K562 (cell line): ENCODE measurements around the gene SERPINE2. TPM values are rescaled to one million over a fixed set of nuclear protein-coding genes. Genes with fewer than 3 reads are reported as not detected.

Source experiments
- ATAC-seq: fragments of 200-7000 bp; cut with Tn5 transposase; 3 replicates; pipeline ENCODE4 v1.9.1; 2020; ENCODE audit warnings: moderate library complexity
- BruUV-seq: library from RNA; stranded (reverse); fragments of 400-500 nt; replicated peaks from 2 replicates; lab custom pipeline; 2021; lab: Mats Ljungman, UMichigan
- CTCF ChIA-PET: fragments of 300-600 bp; formaldehyde crosslinking; extraction: SDS; loops from one replicate; lab custom pipeline; 2021; ENCODE audit warnings: low intra/inter-chr PET ratio; lab: Yijun Ruan, JAX
- POLR2A ChIA-PET: fragments of 300-600, 350-650 bp; sonication (Branson Sonifier 250); formaldehyde crosslinking; extraction: SDS; loops from one replicate; lab custom pipeline; 2021; ENCODE audit warnings: antibody characterized with exemption, inconsistent platforms; lab: Yijun Ruan, JAX
- DNase-seq, 4 experiments: peaks; one replicate each; pipeline versions ENCODE4 v3.0.0 to v3.0.0-alpha.2; 2011 to 2018; ENCODE audit warnings: low spot score in 3 of 4, mixed read lengths in 3 of 4; ENCODE audit errors: extremely low read depth in 1 of 4
- FAIRE-seq: peaks from 2 replicates; lab custom pipeline; 2011; peaks lifted over from hg19 to GRCh38; lab: Jason Lieb, UNC
- H2AFZ ChIP-seq: 2 replicates; pipeline ENCODE4 v1.6.0; 2011; ENCODE audit warnings: low read depth, low read length, control low read depth, inconsistent platforms
- H3K27ac ChIP-seq: fragments of 200-600 bp; 3 replicates; pipeline ENCODE4 v1.8.0; 2011; ENCODE audit warnings: low read depth, mild to moderate bottlenecking, control low read depth, inconsistent platforms, low read length, moderate library complexity, mixed read lengths; ENCODE audit errors: extremely low read depth
- H3K27me3 ChIP-seq, 2 experiments: fragments of 300-600 bp in 1 of 2; 2 replicates in 1 of 2; 3 replicates in 1 of 2; pipeline versions ENCODE4 v1.6.0 to v1.8.0; 2011; ENCODE audit warnings: inconsistent platforms in 2 of 2, low read length in 2 of 2, mild to moderate bottlenecking in 1 of 2, mixed read lengths in 1 of 2, moderate library complexity in 1 of 2; ENCODE audit not compliant: control insufficient read depth in 2 of 2, insufficient read depth in 2 of 2
- H3K36me3 ChIP-seq: fragments of 300-600 bp; 3 replicates; pipeline ENCODE4 v1.8.0; 2011; ENCODE audit warnings: mild to moderate bottlenecking, low read length, inconsistent platforms; ENCODE audit not compliant: control insufficient read depth, insufficient read depth
- H3K4me1 ChIP-seq, 2 experiments: fragments of 200-600 bp in 1 of 2; replicated peaks in 1 of 2; 2 replicates in 1 of 2; 3 replicates in 1 of 2; pipeline versions ENCODE4 v1.5.1 to v1.8.0; 2011; ENCODE audit warnings: inconsistent platforms in 2 of 2, low read length in 2 of 2, mild to moderate bottlenecking in 1 of 2, mixed read lengths in 1 of 2, moderate library complexity in 1 of 2; ENCODE audit not compliant: control insufficient read depth in 2 of 2, insufficient read depth in 2 of 2
- H3K4me2 ChIP-seq: 2 replicates; pipeline ENCODE4 v1.6.1; 2011; ENCODE audit warnings: low read length, control low read depth, inconsistent platforms, mixed read lengths; ENCODE audit not compliant: insufficient read depth
- H3K4me3 ChIP-seq: fragments of 200-600 bp; sonication (generic), shearing (Covaris generic); 2 replicates; pipeline ENCODE4 v1.5.1; 2016; ENCODE audit warnings: control low read depth, inconsistent platforms
- H3K79me2 ChIP-seq: fragments of 200-600 bp; 3 replicates; pipeline ENCODE4 v1.8.0; 2011; ENCODE audit warnings: low read length, inconsistent platforms; ENCODE audit not compliant: control insufficient read depth, insufficient read depth
- H3K9ac ChIP-seq, 2 experiments: 2 replicates each; pipeline versions ENCODE4 v1.6.0 to v1.6.1; 2011; ENCODE audit warnings: low read depth in 2 of 2, low read length in 2 of 2, control low read depth in 1 of 2, inconsistent platforms in 1 of 2, mild to moderate bottlenecking in 1 of 2, mixed read lengths in 1 of 2; ENCODE audit not compliant: insufficient read depth in 1 of 2
- H3K9me1 ChIP-seq: one replicate; pipeline ENCODE4 v1.6.0; 2011; ENCODE audit warnings: inconsistent platforms, mild to moderate bottlenecking, low read length, moderate library complexity; ENCODE audit not compliant: control insufficient read depth, insufficient read depth
- H3K9me3 ChIP-seq: replicated peaks from 2 replicates; pipeline ENCODE4 v1.5.1; 2011; ENCODE audit warnings: low read depth, low read length, inconsistent platforms; ENCODE audit not compliant: control insufficient read depth, insufficient read depth
- H4K20me1 ChIP-seq: replicated peaks from 2 replicates; pipeline ENCODE4 v1.6.1; 2011; ENCODE audit warnings: low read length, inconsistent platforms, mixed read lengths; ENCODE audit not compliant: control insufficient read depth, insufficient read depth
- ARNT ChIP-seq, 2 experiments: fragments of 450-650 bp; IDR thresholded peaks; 2 replicates each; pipeline ENCODE4 v1.6.1; 2016; ENCODE audit warnings: mild to moderate bottlenecking in 1 of 2
- CC2D1A ChIP-seq: fragments of 450-650 bp; IDR thresholded peaks from 2 replicates; pipeline ENCODE4 v1.6.1; 2017; ENCODE audit warnings: mild to moderate bottlenecking
- HDAC1 ChIP-seq, 2 experiments: fragments of 450-650 bp; IDR thresholded peaks; 2 replicates each; pipeline ENCODE4 v1.6.1; 2016 to 2017; ENCODE audit warnings: inconsistent platforms in 1 of 2, mild to moderate bottlenecking in 1 of 2, moderate library complexity in 1 of 2
- HDGF ChIP-seq: fragments of 450-650 bp; IDR thresholded peaks from 2 replicates; pipeline ENCODE4 v1.6.1; 2016
- HNRNPK ChIP-seq: fragments of 200-400 bp; formaldehyde crosslinking; IDR thresholded peaks from one replicate; pipeline ENCODE4 v1.6.1; 2018; ENCODE audit warnings: mild to moderate bottlenecking, low read depth, low read length; ENCODE audit not compliant: poor library complexity, severe bottlenecking
- PRPF4 ChIP-seq: fragments of 200-400 bp; formaldehyde crosslinking; IDR thresholded peaks from one replicate; pipeline ENCODE4 v1.6.1; 2017; ENCODE audit warnings: low read length, low read depth, mild to moderate bottlenecking; ENCODE audit not compliant: insufficient read depth, poor library complexity, severe bottlenecking
- RAD21 ChIP-seq, 2 experiments: fragments of 250-450 bp in 1 of 2; fragments of 450-650 bp in 1 of 2; sonication (Bioruptor Pico) in 1 of 2; formaldehyde crosslinking in 1 of 2; IDR thresholded peaks in 1 of 2; conservative IDR thresholded peaks in 1 of 2; 2 replicates each; pipeline versions ENCODE4 v1.4.0 to v1.8.0; 2020 to 2022; ENCODE audit warnings: mild to moderate bottlenecking in 2 of 2, moderate library complexity in 1 of 2
- RBM17 ChIP-seq: fragments of 200-400 bp; formaldehyde crosslinking; IDR thresholded peaks from 2 replicates; pipeline ENCODE4 v1.6.1; 2017; ENCODE audit warnings: low read depth, mild to moderate bottlenecking, low read length, borderline replicate concordance
- SIX5 ChIP-seq, 2 experiments: IDR thresholded peaks; 2 replicates each; pipeline ENCODE4 v1.6.1; 2011; ENCODE audit warnings: low read length in 2 of 2, borderline replicate concordance in 1 of 2, low read depth in 1 of 2, mild to moderate bottlenecking in 1 of 2, moderate library complexity in 1 of 2; ENCODE audit not compliant: insufficient read depth in 1 of 2
- ZBTB11 ChIP-seq, 3 experiments: fragments of 200-800 bp in 1 of 3; fragments of 250-450 bp in 1 of 3; fragments of 450-650 bp in 1 of 3; sonication (Bioruptor Pico) in 1 of 3; sonication (Bioruptor generic) in 1 of 3; formaldehyde crosslinking in 1 of 3; IDR thresholded peaks; 2 replicates each; pipeline versions ENCODE4 v1.6.1 to v1.8.0; 2016 to 2022; ENCODE audit warnings: mild to moderate bottlenecking in 2 of 3, missing genetic modification characterization in 2 of 3, missing compliant biosample characterization in 1 of 3, moderate library complexity in 1 of 3
- ZFP30 ChIP-seq: fragments of 250-450 bp; sonication (Bioruptor Pico); IDR thresholded peaks from 2 replicates; pipeline ENCODE4 v1.8.0; 2022; ENCODE audit warnings: moderate library complexity, mild to moderate bottlenecking, inconsistent platforms, borderline replicate concordance
- ZFX ChIP-seq: sonication (generic); formaldehyde crosslinking; IDR thresholded peaks from 2 replicates; pipeline ENCODE4 v1.8.0; 2022; ENCODE audit warnings: mild to moderate bottlenecking, missing genetic modification reagents, moderate library complexity
- ZNF12 ChIP-seq: sonication (generic); formaldehyde crosslinking; IDR thresholded peaks from 2 replicates; pipeline ENCODE4 v1.4.0; 2020; ENCODE audit warnings: mild to moderate bottlenecking, missing genetic modification reagents
- ZNF133 ChIP-seq: fragments of 250-450 bp; sonication (Bioruptor Pico); IDR thresholded peaks from 2 replicates; pipeline ENCODE4 v1.4.0; 2020; ENCODE audit warnings: mild to moderate bottlenecking
- whole genome bisulfite sequencing: fragments of 100-300 bp; shearing (Covaris generic); methylation state at CpG from one replicate; pipeline ENCODE4 v1.1.6; 2016; ENCODE audit warnings: low coverage, mixed read lengths; ENCODE audit not compliant: insufficient coverage; ENCODE audit errors: missing lambda C conversion rate; 5-methylcytosine and 5-hydroxymethylcytosine counted together
- in situ Hi-C: fragments of 300-500 bp; cut with MboI; formaldehyde crosslinking; loops from 4 replicates; pipeline ENCODE4 v1.15.0; 2018; ENCODE audit warnings: inconsistent platforms, mixed read lengths
- intact Hi-C: fragments of 100-400 bp; cut with micrococcal nuclease; formaldehyde crosslinking; loops from 2 replicates; pipeline ENCODE4 v1.14.2; 2022
- polyA plus RNA-seq, 8 experiments: library from polyadenylated mRNA; depleted of rRNA in 4 of 8; stranded (reverse) in 5 of 8; unstranded in 3 of 8; fragments of >200 nt; fragmentation: Nextera tagmentation in 2 of 8; fragmentation: Illumina TruSeq in 1 of 8; extraction: Ambion mirVana in 2 of 8; extraction: Trizol in 1 of 8; gene quantifications; 2 replicates each; pipeline versions ENCODE4 v1.2.1 to v1.2.3, GENCODE V29; 2011 to 2014; ENCODE audit warnings: inconsistent platforms in 1 of 8, missing spikeins in 1 of 8
- total RNA-seq, 7 experiments: library from RNA; depleted of rRNA in 6 of 7; stranded (reverse); fragments of >200 nt in 6 of 7; fragmentation: Illumina TruSeq in 2 of 7; extraction: Trizol in 2 of 7; gene quantifications; 2 replicates each; pipeline versions ENCODE4 v1.2.1 to v1.2.3, GENCODE V29; 2011 to 2021; ENCODE audit warnings: low replicate concordance in 1 of 7

SERPINE2 gene
- total and polyA plus RNA-seq, 9 of the 15 experiments (the other 6 are each of a cell fraction or from before 2014, with no cell fraction given) = 0.03 to 0.16 (median 0.13) TPM; not detected in 6

- intact Hi-C loops = no loop called here
- Histone ChIP-seq H3K4me2 (no peak overlapping the region), H3K4me3 (no peak overlapping the region), H3K4me1 (peaks cover 0 to 3% of the 10 kb centered on the region in 2 experiments; a peak in 1 of 5 replicates), H3K27me3 (no peaks in the 10 kb centered on the region; a peak in 2 of 5 replicates), H2AFZ (no peak overlapping the region), H3K9ac (no peak overlapping the region), H3K36me3 (no peaks in the 10 kb centered on the region), H3K79me2 (no peaks in the 10 kb centered on the region), H4K20me1 (no peaks in the 10 kb centered on the region), H3K9me1 (no peaks in the 10 kb centered on the region), H3K9me3 (no peaks in the 10 kb centered on the region), H3K27ac (no peak overlapping the region)
- ChIA-PET POLR2A (no interaction called here), CTCF (no interaction called here)
- ATAC-seq (no peak), DNase-seq (no peak), FAIRE-seq (no peak)
- BruUV-seq = no TSS peak
- in situ Hi-C loops = no loop called here
- 0% methylated on average over 1 of the region's 1 CpG for WGBS
- TF ChIP-seq ZFP30 (CRISPR knock-in tag) = no peak
- no peak for TF ChIP-seq HDGF
- no peak for TF ChIP-seq ARNT (IDR thresholded peaks at IDR 0.05)
- no peak for TF ChIP-seq ZBTB11 (CRISPR knock-in tag; IDR thresholded peaks at IDR 0.05)
- no peak for TF ChIP-seq ZFX (CRISPR knock-in tag)
- no peak for TF ChIP-seq RBM17
- no peak for TF ChIP-seq HDAC1 (IDR thresholded peaks at IDR 0.05)
- TF ChIP-seq RAD21 (CRISPR knock-in tag; conservative IDR thresholded peaks at IDR 0.05 in 1 of 2, IDR thresholded peaks at IDR 0.05 in 1 of 2) = no peak
- no peak for TF ChIP-seq SIX5 (IDR thresholded peaks at IDR 0.05; ENCODE audit: borderline replicate concordance in 1 of 2, insufficient read depth in 1 of 2, low read depth in 1 of 2, low read length in 2 of 2)
- no peak for TF ChIP-seq ZNF133 (CRISPR knock-in tag)
- no peak for TF ChIP-seq PRPF4
- TF ChIP-seq ZNF12 (CRISPR knock-in tag) = no peak
- TF ChIP-seq CC2D1A = no peak
- TF ChIP-seq HNRNPK = no peak
Observed at GRCh38 chr2:224023188-224023587, 15.9 kb downstream of the SERPINE2 start.
